Measurements from ENCODE around the gene POLD3. TPM values are rescaled to one million over a fixed set of nuclear protein-coding genes. Genes with fewer than 3 reads are reported as not detected.

The POLD3 gene
- total and polyA plus RNA-seq, 10 of the 15 experiments (the other 5 are each of a cell fraction or from before 2014, with no cell fraction given), result 23.8 to 63.7 (median 38.7) TPM

GRCh38 chr11:74571062-74571399 is 21.4 kb upstream of the POLD3 start:
- no peaks in the 10 kb centered on the region for H3K36me3 ChIP-seq (ENCODE audit: control insufficient read depth in 2 of 2, insufficient read depth in 2 of 2, low read length in 1 of 2)
- H3K27ac ChIP-seq (ENCODE audit: control insufficient read depth, insufficient read depth), result no peak overlapping the region
- no peak for ATAC-seq
- no peak overlapping the region for H3K9ac ChIP-seq (ENCODE audit: control insufficient read depth, insufficient read depth, low read length)
- whole genome bisulfite sequencing (ENCODE audit: insufficient coverage, insufficient replicate concordance, low lambda C conversion rate, missing lambda C conversion rate), result 0% methylated on average over 2 of the region's 2 CpGs
- DNase-seq (ENCODE audit: low read depth, low spot score), result no peak
- H3K4me2 ChIP-seq (ENCODE audit: control insufficient read depth, insufficient read depth), result no peak overlapping the region
- no TSS peak for BruUV-seq (replicated peaks)
- in situ Hi-C loops (cut with MboI), result loop anchor here (5.0 kb wide), 1 partner anchor 114 kb away; no protein-coding TSS in a partner anchor
- no peaks in the 10 kb centered on the region for H3K79me2 ChIP-seq (ENCODE audit: control insufficient read depth, insufficient read depth, low read length)
- intact Hi-C loops (cut with micrococcal nuclease; ENCODE audit: unreplicated experiment), result loop anchor here (2.0 to 5.0 kb wide), 2 partner anchors 182 to 314 kb away; no protein-coding TSS in a partner anchor
- H2AFZ ChIP-seq (ENCODE audit: control insufficient read depth, low read depth, low read length), result no peak overlapping the region
- RAD21 ChIA-PET (ENCODE audit: unreplicated experiment), result interaction anchor here (0.8 to 4.4 kb wide), 5 partner anchors 113 to 315 kb away, joined by 3 to 35 read pairs (median 4); no protein-coding TSS in a partner anchor
- FAIRE-seq, result no peak
- H3K9me3 ChIP-seq (replicated peaks; ENCODE audit: control insufficient read depth, insufficient read depth, low read length), result no peaks in the 10 kb centered on the region
- TF ChIP-seq SMAD1 (IDR thresholded peaks at IDR 0.05; ENCODE audit: low read depth, partially characterized antibody) (no peak), BHLHE40 (IDR thresholded peaks at IDR 0.05; ENCODE audit: borderline replicate concordance in 1 of 2, low read depth in 2 of 2, low read length in 1 of 2) (no peak), ZNF622 (IDR thresholded peaks at IDR 0.05) (no peak), NKRF (conservative IDR thresholded peaks at IDR 0.05) (no peak), NR2C1 (IDR thresholded peaks at IDR 0.05) (no peak), ATF7 (IDR thresholded peaks at IDR 0.05; ENCODE audit: low read depth) (no peak), MEF2B (IDR thresholded peaks at IDR 0.05; ENCODE audit: partially characterized antibody, poor library complexity, severe bottlenecking) (no peak), BACH1 (IDR thresholded peaks at IDR 0.05; ENCODE audit: borderline replicate concordance) (no peak), PBX3 (IDR thresholded peaks at IDR 0.05; ENCODE audit: insufficient replicate concordance, low read depth, low read length) (no peak), NFIC (IDR thresholded peaks at IDR 0.05; ENCODE audit: low read depth, low read length) (no peak), LARP7 (IDR thresholded peaks at IDR 0.05) (no peak), ESRRA (IDR thresholded peaks at IDR 0.05; ENCODE audit: low read length) (no peak), IRF4 (IDR thresholded peaks at IDR 0.05; ENCODE audit: low read depth, low read length) (no peak), EGR1 (IDR thresholded peaks at IDR 0.05; ENCODE audit: borderline replicate concordance in 1 of 2, low read depth in 2 of 2, low read length in 2 of 2) (no peak), SREBF2 (IDR thresholded peaks at IDR 0.05; ENCODE audit: low read length) (no peak), STAT3 (IDR thresholded peaks at IDR 0.05; ENCODE audit: low read depth, low read length) (no peak), SRF (IDR thresholded peaks at IDR 0.05; ENCODE audit: low read depth in 2 of 2, low read length in 2 of 2) (no peak), MYC (IDR thresholded peaks at IDR 0.05; ENCODE audit: insufficient read depth, insufficient read length, insufficient replicate concordance, low read length, severe bottlenecking) (no peak), RFX5 (IDR thresholded peaks at IDR 0.05; ENCODE audit: low read depth, low read length) (no peak)
- no peaks in the 10 kb centered on the region for H3K27me3 ChIP-seq (replicated peaks in 1 of 2; ENCODE audit: control insufficient read depth in 2 of 2, insufficient read depth in 2 of 2, low read length in 1 of 2)
- no peaks in the 10 kb centered on the region for H3K4me1 ChIP-seq (ENCODE audit: control insufficient read depth, insufficient read depth, low read length)
- no peaks in the 10 kb centered on the region for H4K20me1 ChIP-seq (ENCODE audit: control insufficient read depth, insufficient read depth)
- SMC1A ChIA-PET (ENCODE audit: uncharacterized antibody, unreplicated experiment), result interaction anchor here (0.6 to 9.1 kb wide), 8 partner anchors 16 to 315 kb away, joined by 3 to 66 read pairs (median 4); no protein-coding TSS in a partner anchor
- H3K4me3 ChIP-seq, result no peak overlapping the region
- POLR2A ChIA-PET, result interaction anchor here (0.6 kb wide), 1 partner anchor 76 kb away, joined by 4 read pairs; no protein-coding TSS in a partner anchor
- CTCF ChIA-PET, result interaction anchor here (0.7 to 6.3 kb wide), 12 partner anchors 10 to 387 kb away, joined by 3 to 122 read pairs (median 3); partner anchors contain the start of gene POLD3
